Activated CD4-positive, alpha-beta T cell treated with anti-CD3 and anti-CD28 coated beads for 48 hours (primary cell): ENCODE results near the gene COL17A1.

Source experiments
- DNase-seq: peaks from one replicate; pipeline ENCODE4 v3.0.0-alpha.2; 2020

The COL17A1 gene

DNA sequence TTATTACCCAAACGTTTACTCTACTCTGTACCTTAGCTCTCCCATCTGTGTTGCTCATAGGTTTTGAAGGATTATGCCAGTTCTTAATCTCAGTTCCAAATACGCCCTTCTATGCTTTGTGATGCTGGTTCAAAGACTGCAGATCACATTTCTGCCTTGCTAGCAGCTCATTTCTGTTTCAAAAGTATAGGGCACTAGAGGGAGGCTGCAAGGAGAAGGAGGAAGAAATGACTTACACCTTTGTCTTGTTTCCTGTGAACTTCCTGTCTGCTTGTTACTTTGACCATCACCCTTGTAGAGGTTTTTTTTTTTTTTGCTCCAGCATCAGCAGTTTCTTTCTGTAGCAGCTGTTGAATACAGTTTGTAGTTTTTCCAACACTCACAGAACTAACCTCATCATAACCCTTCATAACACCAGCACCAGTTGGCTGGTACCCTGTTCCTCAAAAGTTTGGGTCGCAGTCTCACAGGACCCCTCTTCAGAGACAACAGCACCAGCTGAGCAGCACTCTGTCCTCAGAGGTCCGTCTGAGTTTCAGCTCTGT is 102.2 kb downstream of the COL17A1 start:
- DNase-seq: no peak

DNA sequence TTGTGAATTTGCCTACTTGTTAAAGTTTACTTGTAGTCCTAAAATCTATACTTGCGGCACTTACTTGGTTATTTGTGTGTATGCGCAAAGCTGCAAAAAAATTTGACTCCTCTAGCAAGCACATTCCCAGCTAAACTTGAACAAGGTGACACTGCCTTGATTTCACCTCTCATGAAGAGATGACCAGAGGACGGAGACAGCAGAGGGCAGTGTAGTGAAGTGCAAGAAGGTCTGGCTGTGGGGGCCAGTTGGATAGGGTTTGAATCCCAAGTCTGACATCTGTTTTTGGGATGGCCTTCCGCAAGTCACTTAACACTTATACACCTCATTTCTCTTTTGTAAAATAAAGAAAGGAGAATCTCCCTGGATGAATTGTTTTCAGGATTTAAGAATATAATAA is 103.0 kb downstream of the COL17A1 start:
- no peak for DNase-seq
